M059J (cell line): Measurements from ENCODE around the gene PLXNC1. TPM values are rescaled to one million over a fixed set of nuclear protein-coding genes. Genes with fewer than 3 reads are reported as not detected.

Source experiments
- DNase-seq: peaks from one replicate; pipeline ENCODE4 v3.0.0-alpha.2; 2012; ENCODE audit warnings: low read depth
- total RNA-seq: library from RNA; depleted of rRNA; stranded (reverse); fragments of >200 nt; shearing (Covaris generic); gene quantifications from 2 replicates; pipeline ENCODE4 v1.2.3, GENCODE V29; 2014

PLXNC1 gene
- total RNA-seq, 1 experiment from 2014 or later, result 3.4 TPM

DNA sequence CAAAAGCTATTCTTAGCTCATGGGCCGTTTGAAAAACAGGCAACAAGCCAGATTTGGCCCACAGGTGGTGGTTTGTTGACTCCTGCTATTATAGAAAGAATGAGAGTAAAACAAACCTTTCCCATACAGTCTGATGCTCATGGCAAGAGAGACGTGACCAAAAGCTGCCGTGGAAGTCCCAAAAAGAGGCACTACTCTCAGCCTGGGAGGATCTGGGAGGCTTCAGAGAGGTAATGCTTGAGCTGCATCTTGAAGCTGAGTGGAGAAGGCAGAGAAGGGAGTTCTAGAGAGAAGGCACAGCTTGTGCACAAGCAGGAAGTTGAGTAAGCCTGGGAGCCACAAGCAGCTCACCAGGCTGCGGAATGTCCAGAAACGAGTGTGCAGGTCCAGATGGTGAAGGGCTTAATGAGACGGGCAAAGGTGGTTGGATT, 9.6 kb downstream of the PLXNC1 start:
- no peak for DNase-seq

DNA sequence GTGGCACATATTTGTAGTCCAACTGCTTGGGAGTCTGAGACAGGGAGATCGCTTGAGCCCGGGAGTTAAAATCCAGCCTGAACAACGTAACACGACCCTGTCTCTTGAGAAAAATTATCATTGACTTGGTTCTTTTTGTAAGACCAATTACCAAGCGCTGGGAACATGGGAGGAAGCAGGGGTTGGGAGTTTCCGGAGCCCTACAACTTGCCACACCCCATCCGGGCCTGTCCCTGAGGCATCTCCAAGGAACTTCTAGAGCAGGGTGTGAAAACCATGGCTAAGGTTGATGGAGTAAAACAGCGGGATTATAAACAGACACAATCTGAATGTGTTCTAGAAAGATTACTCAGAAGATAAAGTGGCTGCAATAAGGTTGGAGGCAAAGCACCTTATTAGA, 10.3 kb downstream of the PLXNC1 start:
- no peak for DNase-seq

DNA sequence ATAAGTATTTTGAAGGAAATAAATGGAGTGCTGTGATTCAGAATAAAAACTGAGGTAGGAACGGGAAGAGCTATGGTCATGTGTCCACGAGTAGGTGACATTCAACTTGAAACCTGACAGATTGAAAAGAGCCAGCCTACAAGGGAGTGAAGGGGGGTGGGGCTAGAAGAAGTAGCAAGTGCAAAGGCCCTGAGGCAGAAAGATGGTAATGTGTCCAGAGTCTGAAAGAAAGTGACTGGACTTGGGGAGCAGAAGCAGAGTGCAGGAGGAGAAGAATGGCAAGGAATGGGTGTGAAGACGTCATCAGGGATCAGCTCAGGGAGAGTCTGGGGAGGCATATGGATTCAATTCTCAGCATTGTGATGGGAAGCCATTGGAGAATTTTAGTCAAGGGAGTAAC, 13.7 kb downstream of the PLXNC1 start:
- DNase-seq, result no peak

DNA sequence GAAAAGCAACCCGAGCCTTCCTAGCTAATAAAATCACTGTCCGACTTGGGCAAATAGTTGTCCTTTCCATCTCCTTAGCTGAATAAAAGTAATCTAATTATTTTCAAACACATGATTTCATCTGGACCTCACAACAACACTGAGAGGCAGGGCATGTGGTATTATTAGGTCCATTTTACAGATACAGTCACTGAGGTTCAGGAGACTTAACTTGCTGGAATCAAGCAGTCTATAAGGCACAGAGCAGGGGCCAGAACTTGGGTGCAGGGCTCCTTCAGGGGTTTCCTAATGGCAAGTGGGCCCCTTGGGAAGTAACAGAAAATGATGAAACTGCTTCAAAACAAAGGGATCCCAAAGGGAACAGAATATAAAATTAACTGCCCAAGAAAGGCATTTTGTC, 15.5 kb downstream of the PLXNC1 start:
- DNase-seq, result no peak

DNA sequence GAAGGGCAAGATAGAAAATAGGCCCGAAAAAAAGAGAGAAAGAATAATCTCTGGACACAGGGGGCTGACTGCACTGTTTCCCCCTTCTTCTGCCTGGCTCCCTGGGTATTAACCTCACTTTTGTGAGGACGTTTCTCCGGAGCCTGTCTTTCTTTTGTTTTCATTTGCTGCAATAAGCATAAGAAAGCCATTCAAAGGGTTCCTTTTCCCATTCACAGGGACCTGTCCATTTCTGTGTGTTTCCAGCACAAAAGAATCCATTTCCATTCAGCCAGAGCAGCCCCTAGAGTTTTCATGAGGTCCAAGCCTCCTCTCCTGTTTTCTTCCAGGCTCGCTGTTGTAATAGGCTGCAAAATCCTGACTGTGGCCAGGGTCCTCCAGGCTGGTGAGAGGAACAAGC, 16.8 kb downstream of the PLXNC1 start:
- DNase-seq, result no peak

DNA sequence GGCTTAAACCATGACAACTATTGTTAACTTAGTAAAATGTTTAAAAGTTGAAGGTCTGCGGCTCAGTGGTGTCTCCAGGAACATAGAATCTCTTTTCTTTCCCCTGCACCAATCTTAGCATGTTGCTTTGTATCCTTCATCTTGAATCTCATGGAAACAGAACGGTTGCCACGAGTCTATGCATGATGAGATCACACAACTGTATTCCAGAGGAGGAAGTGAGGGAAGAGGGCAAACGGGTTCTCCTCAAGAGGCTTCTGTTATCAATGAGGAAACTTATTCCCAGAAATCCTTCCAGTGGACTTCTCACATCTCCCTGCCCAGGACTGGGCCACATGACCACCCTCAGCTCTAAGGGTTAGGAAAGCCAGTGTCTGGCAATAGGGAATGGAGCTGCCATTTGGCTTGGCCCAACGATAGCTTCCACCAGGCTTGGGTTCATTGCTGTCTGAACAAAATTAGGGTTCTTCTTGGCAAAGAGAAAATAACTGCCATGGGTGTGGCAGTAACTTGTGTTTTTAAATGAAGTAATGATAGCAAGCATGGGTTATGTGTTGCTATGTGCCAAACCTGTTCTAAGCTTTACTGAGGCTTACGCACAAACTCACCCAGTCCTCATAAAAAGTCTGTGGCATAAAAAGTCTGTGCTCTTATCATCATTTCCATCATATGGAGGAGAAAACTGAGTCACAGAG, 17.4 kb downstream of the PLXNC1 start:
- DNase-seq, result no peak

DNA sequence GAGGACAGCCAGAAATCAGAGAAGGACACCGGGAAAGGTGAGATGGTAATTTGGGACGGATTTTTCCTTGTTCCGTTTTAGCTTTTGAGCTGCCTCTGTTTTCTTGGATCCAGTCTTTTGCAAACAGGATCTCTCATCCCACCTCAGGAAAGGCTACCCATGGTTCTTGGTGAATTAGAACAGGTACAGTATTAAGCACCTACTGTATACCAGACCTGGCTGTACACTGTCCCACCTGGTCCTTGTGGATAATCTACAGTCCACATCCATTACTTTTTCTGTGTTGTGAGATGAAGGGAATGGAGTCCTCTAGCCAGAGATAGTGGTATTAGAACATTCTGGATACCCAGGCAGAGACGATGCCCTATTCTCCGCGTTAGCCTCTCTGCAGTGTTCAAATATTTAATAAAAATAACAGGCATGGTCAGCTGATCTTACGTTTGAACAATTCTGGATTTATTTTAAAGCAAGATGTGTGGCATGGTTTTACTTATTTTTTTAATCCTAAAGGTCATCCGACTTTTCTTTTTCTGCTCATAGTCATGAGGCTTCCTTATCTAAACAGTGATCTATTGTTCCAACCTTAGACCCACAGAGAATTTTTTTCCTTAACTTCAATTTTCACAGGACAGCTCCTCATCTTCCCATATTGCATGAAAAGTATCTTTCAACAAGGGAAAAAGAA, 18.8 kb downstream of the PLXNC1 start:
- DNase-seq, result no peak

DNA sequence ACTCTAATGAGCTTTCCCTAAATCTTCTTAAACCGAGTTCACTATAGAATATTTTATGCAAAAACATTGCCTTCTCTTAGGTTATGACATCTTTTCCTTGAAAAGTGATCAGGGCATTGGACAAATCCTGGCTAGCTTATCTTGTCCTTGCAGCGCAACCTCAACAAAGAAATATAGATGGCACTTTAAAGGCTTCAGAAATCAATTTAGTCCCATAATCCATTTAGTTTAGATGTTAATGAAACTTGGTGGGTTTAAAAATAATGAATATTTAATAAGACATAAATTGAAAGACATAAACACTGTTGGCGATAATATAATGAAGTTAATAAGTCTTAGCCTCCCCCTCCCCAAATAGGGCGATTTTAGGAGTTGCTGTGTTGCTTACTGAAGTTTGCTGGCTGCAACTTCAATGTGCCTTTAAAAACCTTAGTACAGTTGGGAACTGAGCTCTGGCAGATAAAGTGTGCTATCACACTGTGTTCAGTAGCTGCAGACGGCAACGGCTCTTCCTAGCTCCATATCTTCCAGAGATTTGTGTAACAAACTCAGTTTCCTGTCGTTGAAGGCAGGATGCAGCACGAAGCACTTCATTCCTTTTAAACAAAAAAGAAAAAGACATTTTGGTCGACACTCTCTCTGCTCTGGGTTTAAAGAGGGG, 19.5 kb downstream of the PLXNC1 start:
- DNase-seq, result no peak

DNA sequence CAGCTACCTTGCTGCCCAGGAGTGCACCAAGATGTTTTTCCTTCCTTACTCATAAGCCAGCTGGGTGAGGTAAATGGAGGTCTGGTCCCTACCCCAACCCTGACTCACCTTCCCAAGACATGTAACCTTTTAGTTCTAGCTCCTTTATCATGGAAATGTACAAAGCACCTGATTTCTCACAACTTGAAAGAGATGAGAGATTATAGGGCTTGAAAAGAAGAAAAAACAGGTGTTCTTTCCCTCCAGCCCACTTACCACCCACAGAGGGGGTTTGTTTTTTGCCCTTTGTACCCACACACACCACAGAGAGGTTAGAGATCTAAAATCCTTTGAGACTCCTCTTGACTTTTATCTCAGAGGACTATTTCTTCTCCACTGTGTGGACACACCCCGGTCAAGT, 21.1 kb downstream of the PLXNC1 start:
- no peak for DNase-seq

DNA sequence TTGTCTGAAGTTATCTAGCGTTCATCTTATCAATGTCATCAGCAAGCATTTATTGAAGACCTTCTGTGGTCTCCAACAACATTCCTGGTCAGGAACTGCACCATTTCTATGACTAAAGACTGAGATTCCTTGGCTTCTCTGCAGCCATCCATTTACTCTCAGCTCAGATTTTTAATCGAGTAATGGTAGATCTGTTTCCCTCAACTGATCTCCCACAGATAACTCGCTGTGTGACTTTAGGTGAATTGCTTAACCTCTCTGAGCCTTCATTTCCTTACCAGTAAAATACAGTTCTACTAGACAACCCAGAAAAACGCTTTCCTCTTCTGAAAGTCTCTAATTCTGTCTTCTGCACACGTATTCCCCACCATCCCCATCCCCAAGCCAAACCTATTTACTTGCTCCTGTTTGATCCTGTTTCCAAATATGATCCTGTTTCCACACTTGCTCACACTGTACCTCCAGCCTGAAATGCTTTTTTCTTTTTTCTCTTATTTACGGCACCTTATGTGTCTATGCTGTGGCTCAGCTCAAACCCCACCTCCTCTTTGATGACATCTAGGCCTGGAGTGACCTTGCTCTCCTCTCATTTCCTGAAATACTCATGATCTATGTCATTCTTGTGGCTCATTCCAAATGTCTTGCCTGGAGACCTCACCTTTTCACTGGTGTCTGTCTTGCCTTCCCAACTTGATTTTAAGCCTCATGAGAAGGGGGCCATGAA, 21.8 kb downstream of the PLXNC1 start:
- peak; percentile 42 for DNase-seq

DNA sequence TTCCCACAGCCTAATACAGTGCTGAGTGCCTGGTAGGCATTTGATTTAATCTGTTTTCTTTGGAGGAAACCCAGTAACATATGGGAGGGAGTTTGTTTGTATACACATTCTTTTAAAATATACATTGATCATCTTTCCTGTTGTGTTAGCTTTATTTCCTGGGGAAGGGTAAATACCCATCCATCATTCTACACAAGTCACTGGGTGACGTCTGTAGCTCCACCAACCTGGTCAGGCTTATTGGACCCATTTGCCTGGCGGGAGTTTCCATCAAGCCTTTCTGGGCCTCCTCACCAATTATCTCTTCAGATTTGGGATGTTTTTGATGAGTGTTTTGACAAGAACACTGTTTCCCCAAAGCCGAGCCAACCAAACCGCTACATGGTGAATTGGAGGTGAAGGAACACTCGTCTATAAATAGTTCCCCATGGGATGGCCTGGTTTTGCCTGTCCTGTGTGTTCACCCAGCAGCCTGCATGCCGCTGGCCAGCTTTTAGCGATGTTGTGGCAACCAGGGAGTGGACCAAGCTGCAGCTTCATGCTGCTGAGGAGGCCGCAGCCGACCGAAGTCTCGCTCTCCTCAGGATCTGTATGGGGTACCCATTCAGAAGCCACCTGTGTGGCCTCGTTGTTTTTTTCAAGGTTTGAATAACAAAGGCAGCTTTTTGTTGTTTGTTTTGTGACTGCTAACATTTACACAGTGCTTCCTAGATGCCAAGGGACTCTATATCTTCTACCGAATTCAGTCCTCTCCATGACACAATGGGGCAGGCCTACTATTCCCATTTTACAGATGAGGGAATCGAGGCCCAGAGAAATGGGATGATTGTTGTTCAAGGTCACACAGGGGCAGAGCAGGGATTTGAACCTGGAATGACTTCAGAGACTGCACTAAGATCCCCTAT, 22.6 kb downstream of the PLXNC1 start:
- DNase-seq, result no peak

DNA sequence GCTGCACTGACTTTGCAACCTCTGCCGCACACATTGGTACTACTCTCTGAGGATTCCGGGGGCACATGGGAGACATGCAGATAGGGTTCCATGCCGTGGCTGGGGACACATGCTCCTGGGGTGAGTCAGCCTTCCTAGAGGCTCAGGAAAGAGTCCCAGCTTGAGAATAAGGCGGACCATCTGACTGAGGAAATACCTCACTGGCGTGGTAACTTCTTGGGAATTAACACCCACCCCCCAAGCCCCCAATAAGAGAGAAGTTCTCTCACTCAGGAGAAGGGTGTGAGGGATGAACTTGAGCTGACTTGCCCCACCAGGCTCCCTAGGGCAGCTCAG, 23.2 kb downstream of the PLXNC1 start:
- DNase-seq, result peak; percentile 51

DNA sequence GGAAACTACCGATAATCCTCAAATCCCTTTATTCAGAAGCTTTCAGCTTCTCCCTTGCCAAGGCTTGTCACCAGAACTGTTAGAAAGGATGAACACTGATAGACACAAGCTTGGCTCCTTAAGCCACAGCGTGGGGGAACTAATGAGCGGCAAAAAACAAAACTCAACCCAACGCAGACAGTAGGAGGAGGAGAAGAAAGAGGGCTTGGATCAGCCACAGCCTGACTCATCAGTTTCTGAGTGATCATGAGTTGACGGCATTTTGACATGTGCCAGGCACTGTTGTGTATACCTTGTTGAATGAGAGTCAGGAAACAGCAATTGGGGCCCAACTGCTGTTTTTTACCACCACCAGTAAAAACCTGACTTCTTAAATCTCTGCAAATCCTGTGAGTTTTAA, 23.7 kb downstream of the PLXNC1 start:
- peak; percentile 53 for DNase-seq

DNA sequence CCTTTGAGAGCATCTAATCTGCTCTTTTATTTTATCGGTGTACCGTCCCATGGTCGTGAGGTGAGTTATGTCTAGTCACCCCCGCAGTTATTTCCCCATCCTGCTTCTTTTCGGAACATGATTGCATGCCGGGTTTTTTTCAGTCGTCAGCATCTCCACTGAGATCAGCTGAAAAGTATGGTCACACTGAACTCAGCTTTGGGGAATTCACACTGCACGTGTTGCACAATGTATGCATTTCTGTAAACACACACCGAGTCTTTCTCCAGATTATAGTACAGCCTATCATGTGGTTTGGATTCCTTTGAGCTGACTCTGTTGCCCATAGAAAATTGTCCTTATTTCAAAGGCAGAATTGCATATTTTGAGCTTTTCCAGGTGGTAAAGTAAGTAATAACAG, 24.6 kb downstream of the PLXNC1 start:
- peak; percentile 64 for DNase-seq

DNA sequence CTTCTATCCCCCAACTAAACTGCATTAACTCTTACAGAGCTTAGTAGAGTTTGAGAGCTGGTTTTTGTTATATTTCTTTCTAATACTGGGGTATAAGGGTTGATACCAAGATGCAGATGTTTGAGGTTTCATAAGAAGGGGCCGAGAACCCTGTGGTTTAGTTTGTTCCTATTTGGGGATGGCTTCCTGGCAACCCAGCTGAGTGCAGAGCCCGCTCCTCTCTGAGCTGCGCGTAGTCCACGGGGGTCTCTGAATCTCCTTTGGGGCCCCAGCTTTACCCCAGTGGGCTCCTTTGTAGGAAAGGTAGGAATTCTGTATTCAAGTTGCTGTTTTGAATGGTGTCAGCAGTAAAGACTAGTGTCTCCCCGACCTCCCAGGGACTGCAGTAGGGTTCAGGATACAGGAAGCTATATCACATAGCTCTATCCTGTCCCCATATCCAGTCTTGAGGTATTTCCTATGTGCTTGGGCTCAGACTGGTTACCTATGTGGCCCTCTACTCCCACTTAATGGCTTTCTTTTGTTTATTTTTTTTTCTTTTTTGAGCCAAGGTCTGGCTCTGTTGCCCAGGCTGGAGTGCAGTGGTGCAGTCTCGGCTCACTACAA, 25.4 kb downstream of the PLXNC1 start:
- DNase-seq, result no peak

DNA sequence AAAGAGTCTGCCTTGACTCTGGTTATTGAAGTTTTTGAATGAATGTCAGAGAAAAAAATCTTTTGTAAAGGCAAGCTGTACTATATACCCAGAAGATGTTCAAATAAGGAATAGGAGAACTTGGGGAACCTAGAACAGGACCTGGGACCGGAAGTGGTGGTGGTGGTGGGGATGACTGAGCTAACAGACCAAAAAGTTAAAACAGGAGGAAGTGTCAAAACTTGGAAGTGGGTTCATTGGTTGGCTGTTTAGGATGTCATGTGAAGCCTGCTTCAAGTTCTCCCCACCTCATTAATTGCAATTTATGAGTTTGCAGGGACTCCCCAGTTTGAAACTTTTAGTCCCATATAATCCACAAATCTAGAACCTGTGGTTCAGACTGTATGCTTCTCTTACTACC, 26.2 kb downstream of the PLXNC1 start:
- no peak for DNase-seq

DNA sequence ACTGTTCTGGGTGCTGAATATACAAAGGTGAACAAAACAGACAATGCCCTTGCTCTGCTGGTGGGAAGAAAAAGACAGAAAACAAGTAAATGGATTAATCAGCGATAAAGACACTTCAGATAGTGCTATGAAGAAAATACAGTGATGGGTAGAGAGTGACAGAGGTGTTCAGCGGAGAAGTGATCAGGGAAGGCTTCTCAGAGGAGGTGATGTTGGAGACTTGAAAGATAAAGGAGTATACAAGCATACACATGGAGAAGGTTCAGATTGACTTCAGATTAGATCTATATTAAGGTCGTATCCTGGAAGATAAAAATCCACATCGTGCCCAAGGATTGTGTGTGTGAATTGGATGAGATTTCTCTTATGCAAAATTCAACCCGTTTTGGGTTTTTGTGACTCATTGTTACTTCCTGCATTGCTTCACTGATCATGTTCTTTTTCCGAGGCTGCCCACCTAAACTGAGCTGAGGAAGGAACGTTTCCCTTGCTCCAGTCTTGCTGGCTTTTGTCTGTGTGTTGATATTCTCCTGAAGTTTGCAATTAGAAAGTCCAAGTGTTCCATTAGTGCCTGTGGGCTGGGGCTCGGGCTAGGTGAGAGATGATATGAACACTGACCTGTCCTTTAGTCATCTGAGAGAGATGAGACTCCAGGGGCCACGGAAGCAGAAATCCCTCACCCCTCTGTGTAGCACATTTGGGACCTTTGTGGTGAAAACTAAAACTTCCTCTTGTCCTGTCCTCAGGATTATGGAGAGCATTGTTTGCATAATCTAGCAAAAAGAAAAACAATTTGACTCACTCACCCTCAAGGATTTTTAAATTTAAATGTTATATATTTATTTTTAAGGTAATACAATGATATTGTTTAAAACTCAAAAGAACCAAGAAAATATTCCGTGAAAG, 27.6 kb downstream of the PLXNC1 start:
- DNase-seq, result no peak

DNA sequence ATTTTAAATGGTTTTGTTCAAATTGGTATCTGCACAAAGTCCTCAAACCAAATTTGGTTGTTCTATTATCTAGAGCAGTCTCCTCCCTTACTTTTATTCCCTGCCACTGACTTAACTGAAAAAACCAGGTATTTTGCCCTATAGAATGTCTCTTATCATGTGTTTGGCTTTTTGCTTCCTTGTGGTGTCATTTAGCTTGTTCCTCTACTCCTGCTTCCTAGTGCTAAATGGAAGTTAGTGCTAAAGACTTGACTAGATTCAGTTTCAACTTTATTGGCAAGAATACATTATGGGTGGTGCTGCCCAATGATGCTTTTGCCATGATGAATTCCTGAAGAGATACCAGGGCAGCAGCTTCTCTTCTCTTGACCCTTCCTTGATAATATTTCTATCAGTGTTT, 29.7 kb downstream of the PLXNC1 start:
- DNase-seq, result no peak

DNA sequence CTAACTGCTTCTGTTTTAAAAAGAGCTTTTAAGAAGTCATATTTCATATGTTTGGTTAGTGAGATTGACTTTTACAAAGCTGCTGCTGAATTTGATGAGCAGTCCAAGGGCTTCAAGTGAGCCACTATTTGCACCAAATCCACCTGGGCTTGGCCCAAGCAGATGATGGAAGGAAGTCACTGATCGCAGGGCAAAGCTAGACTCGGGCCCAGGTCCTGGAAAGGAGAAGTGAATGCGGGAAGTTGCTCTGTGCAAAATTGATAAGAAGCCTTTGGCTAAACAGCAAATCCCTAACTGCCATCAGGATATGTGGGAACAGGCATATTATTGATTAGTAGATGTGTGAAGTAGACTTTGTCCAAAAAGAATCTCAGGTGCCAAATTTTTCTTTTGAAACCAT, 30.5 kb downstream of the PLXNC1 start:
- no peak for DNase-seq

DNA sequence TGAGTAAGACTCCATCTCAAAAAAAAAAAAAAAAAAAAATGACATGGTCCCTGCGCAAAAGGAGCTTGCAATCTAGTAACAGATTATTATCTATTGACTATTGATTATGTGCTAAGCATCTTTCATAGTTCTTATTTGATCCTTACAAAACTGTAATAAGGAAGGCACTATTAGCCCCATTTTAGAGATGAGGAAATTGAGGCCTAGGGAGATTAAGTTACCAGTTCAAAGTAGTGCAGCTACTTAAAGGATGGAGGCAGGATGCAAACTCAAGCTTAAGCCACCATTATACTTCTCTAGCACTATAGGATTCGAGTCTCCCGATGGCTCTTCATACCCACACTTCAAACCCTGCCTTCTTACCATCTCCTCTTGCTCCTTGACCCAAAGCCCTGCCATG, 31.3 kb downstream of the PLXNC1 start:
- DNase-seq, result no peak
